ENCODE measurements around the gene TMOD2. TPM values are rescaled to one million over a fixed set of nuclear protein-coding genes. Genes with fewer than 3 reads are reported as not detected.

Gene TMOD2
- total RNA-seq, 2 experiments from 2014 or later = 6.2 to 6.5 TPM

DNA sequence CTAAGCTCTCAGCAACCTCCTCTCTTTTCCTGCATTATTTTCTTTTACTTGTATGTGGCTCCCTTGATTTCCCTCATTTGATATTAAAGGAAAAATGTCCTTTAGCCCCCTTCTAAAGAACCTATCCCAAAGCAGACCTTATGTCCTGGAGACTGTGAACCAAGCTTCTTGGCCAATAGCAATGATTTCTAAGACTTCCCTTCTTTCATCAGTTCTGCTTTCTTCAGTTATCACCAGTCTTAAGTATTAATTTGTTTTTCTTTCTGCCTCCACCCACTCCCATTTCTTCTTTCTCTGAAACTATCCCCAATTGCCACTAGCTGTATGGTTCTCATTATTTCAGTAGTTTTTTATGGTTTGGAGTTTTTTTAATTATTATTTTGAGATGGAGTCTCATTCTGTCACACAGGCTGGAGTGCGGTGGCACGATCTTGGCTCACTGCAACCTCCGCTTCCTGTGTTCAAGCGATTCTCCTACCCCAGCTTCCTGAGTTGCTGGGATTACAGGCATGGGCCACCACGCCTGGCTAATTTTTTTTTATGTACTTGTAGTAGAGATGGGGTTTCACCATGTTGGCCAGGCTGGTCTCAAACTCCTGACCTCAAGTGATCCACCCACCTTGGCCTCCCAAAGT is 90.1 kb downstream of the TMOD2 start:
- H3K36me3 Mint-ChIP-seq (ENCODE audit: low read depth) = peaks cover 5% of the 10 kb centered on the region
- CTCF ChIA-PET = no interaction called here
- no peaks in the 10 kb centered on the region for H3K9me3 Mint-ChIP-seq
- H3K27ac Mint-ChIP-seq = no peak overlapping the region
- POLR2A ChIA-PET = interaction anchor here (0.7 to 1.2 kb wide), 4 partner anchors 11 to 104 kb away, joined by 3 to 6 read pairs (median 3); partner anchors contain the start of genes LYSMD2 and TMOD3
- no peak overlapping the region for H3K4me3 Mint-ChIP-seq
- no peaks in the 10 kb centered on the region for H3K27me3 Mint-ChIP-seq
- peaks cover 68% of the 10 kb centered on the region for H3K4me1 Mint-ChIP-seq
- no peak for DNase-seq

DNA sequence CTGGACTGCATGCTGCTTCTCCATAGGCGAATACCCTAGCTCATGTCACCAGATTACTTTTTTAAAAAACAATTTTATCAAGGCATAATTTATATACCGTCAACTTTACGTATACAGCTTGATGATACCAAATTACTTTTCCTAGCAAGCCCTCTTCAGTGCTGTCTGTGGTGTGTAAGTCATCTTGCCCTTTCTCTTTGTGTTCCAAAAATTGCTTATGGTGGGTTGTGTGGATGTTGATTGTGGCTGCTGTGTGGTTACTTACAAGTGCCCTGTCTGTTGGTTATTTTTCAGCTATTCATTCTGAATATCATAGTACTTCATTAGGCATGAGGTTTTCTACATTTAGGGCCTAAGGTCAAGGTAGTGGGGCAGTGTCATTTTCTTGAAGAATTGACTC is 90.9 kb downstream of the TMOD2 start:
- no peak overlapping the region for H3K27ac Mint-ChIP-seq
- peaks cover 68% of the 10 kb centered on the region for H3K4me1 Mint-ChIP-seq
- DNase-seq = no peak
- H3K27me3 Mint-ChIP-seq = no peaks in the 10 kb centered on the region
- H3K36me3 Mint-ChIP-seq (ENCODE audit: low read depth) = peaks cover 7% of the 10 kb centered on the region
- H3K9me3 Mint-ChIP-seq = no peaks in the 10 kb centered on the region
- POLR2A ChIA-PET = interaction anchor here (0.7 to 1.2 kb wide), 4 partner anchors 11 to 73 kb away, joined by 3 to 6 read pairs (median 3); partner anchors contain the start of gene TMOD3
- H3K4me3 Mint-ChIP-seq = no peak overlapping the region
- CTCF ChIA-PET = no interaction called here

- no peaks in the 10 kb centered on the region for H3K9me3 Mint-ChIP-seq
- H3K4me3 Mint-ChIP-seq = no peak overlapping the region
- no peak for DNase-seq
- CTCF ChIA-PET = interaction anchor here (0.8 kb wide), 1 partner anchor 63 kb away, joined by 3 read pairs; no protein-coding TSS in a partner anchor
- no peaks in the 10 kb centered on the region for H3K27me3 Mint-ChIP-seq
- H3K27ac Mint-ChIP-seq = no peak overlapping the region
- POLR2A ChIA-PET = interaction anchor here (0.6 to 1.1 kb wide), 4 partner anchors 11 to 857 kb away, joined by 3 to 4 read pairs (median 3); no protein-coding TSS in a partner anchor
- peaks cover 60% of the 10 kb centered on the region for H3K4me1 Mint-ChIP-seq
- H3K36me3 Mint-ChIP-seq (ENCODE audit: low read depth) = peaks cover 7% of the 10 kb centered on the region
Observed at GRCh38 chr15:51842852-51843737, 91.7 kb downstream of the TMOD2 start.

GRCh38 chr15:51844747-51845426 is 93.5 kb downstream of the TMOD2 start:
- Mint-ChIP-seq H3K4me1 (peaks cover 54% of the 10 kb centered on the region), H3K36me3 (ENCODE audit: low read depth) (peaks cover 16% of the 10 kb centered on the region)
- POLR2A ChIA-PET = interaction anchor here (0.6 to 2.3 kb wide), 3 partner anchors 15 to 46 kb away, joined by 3 to 10 read pairs (median 6); partner anchors contain the start of gene TMOD3

GRCh38 chr15:51846066-51846462 is 94.7 kb downstream of the TMOD2 start:
- DNase-seq = no peak
- H3K27ac Mint-ChIP-seq = no peak overlapping the region
- H3K27me3 Mint-ChIP-seq = no peaks in the 10 kb centered on the region
- H3K4me3 Mint-ChIP-seq = no peak overlapping the region
- H3K4me1 Mint-ChIP-seq = peaks cover 53% of the 10 kb centered on the region
- ChIA-PET POLR2A (interaction anchor here (2.3 kb wide), 1 partner anchor 16 kb away, joined by 10 read pairs; the partner anchor contains the start of gene TMOD3), CTCF (interaction anchor here (1.3 kb wide), 1 partner anchor 10 kb away, joined by 4 read pairs; no protein-coding TSS in a partner anchor)
- H3K36me3 Mint-ChIP-seq (ENCODE audit: low read depth) = peaks cover 22% of the 10 kb centered on the region
- H3K9me3 Mint-ChIP-seq = no peaks in the 10 kb centered on the region

More at GRCh38 chr15:51844747-51845426, 93.5 kb downstream of the TMOD2 start:
- H3K27me3 Mint-ChIP-seq = no peaks in the 10 kb centered on the region
- no peak overlapping the region for H3K4me3 Mint-ChIP-seq
- H3K9me3 Mint-ChIP-seq = no peaks in the 10 kb centered on the region
- CTCF ChIA-PET = interaction anchor here (1.2 to 1.3 kb wide), 2 partner anchors 11 to 17 kb away, joined by 3 to 4 read pairs; no protein-coding TSS in a partner anchor
- DNase-seq = no peak
- no peak overlapping the region for H3K27ac Mint-ChIP-seq

DNA sequence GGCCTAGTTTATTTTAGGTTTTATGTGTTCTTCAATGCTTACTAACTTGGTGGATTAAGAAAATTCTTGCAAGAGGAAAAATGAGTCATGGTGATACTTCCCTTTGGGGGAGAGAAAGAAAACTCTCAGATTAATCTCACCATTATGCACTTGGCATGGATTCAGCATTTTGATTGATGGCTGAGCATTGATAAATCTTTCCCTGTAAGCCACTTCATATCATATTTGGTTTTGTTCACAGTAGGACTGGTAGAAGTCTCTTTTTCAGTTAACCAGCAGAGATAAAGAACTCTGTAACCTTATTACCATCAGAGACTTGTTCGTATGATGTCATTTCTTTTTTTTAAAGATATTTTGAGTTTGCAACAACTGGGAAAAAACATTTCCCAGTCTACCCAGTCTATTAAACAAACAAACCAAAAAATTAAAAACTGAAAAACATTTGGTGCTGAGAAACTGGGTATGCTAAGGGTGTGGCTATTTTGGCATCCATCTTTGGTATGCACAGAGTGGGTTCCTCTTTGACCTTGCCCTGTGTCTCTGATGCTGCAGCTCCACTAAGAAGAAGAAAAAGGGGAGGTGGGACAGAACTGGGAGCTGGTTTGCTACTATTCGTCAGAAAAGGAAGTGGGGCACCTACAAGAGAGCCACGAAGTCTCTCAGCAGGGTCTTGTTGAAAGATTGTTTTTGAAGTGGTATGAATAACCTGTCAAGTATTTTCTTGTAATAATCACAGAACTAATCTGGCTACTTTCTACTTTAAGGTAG is 95.2 kb downstream of the TMOD2 start:
- peaks cover 48% of the 10 kb centered on the region for H3K4me1 Mint-ChIP-seq
- no peak overlapping the region for H3K4me3 Mint-ChIP-seq
- peaks cover 23% of the 10 kb centered on the region for H3K36me3 Mint-ChIP-seq (ENCODE audit: low read depth)
- peak overlapping the region; percentile 4 for H3K27ac Mint-ChIP-seq
- no peaks in the 10 kb centered on the region for H3K9me3 Mint-ChIP-seq
- H3K27me3 Mint-ChIP-seq = no peaks in the 10 kb centered on the region
- DNase-seq = no peak
- ChIA-PET POLR2A (no interaction called here), CTCF (no interaction called here)

DNA sequence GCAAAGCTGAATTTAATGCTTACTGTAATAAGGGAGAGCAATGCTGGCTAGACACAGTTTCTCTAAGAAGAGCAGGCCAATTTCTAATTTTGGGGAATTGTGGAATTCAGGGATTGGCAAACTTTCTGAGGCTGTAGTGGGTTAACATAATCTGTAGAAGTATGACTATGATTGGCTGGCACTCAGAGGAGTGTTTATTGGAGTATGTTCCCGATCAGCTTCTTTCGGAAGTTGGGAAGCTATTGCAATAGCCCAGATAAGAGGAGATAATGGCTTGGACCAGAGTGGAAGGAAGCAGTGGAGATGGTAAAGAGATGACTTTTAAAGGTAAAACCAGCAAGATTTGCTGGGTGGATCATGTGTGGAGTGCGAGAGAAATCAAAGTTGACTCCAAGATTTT is 97.4 kb downstream of the TMOD2 start:
- no peak overlapping the region for H3K27ac Mint-ChIP-seq
- ChIA-PET CTCF (no interaction called here), POLR2A (no interaction called here)
- H3K36me3 Mint-ChIP-seq (ENCODE audit: low read depth) = peaks cover 25% of the 10 kb centered on the region
- H3K4me1 Mint-ChIP-seq = peaks cover 31% of the 10 kb centered on the region
- no peak for DNase-seq
- H3K9me3 Mint-ChIP-seq = no peaks in the 10 kb centered on the region
- no peaks in the 10 kb centered on the region for H3K27me3 Mint-ChIP-seq
- no peak overlapping the region for H3K4me3 Mint-ChIP-seq

DNA sequence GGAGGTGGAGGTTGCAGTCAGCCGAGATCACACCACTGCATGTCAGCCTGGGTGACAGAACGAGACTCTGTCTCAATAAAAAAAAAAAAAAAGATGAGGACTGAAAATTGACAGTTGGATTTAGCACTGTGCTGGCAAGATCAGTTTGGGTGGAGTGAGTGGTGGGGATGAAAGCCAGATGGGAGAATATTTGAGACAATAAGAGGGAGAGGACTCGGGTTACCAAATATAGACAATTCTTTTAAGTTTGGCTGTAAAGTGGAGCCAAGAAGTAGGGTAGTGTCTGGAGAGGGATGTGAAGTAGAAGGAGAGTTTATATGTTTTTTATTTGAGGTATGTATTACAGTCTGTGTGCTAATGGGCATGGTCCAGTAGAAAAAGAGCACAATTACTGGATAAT is 98.5 kb downstream of the TMOD2 start:
- Mint-ChIP-seq H3K36me3 (ENCODE audit: low read depth) (peaks cover 25% of the 10 kb centered on the region), H3K27me3 (no peaks in the 10 kb centered on the region), H3K9me3 (no peaks in the 10 kb centered on the region), H3K27ac (no peak overlapping the region), H3K4me3 (no peak overlapping the region), H3K4me1 (peaks cover 29% of the 10 kb centered on the region)
- CTCF ChIA-PET = no interaction called here
- POLR2A ChIA-PET = no interaction called here
- no peak for DNase-seq

DNA sequence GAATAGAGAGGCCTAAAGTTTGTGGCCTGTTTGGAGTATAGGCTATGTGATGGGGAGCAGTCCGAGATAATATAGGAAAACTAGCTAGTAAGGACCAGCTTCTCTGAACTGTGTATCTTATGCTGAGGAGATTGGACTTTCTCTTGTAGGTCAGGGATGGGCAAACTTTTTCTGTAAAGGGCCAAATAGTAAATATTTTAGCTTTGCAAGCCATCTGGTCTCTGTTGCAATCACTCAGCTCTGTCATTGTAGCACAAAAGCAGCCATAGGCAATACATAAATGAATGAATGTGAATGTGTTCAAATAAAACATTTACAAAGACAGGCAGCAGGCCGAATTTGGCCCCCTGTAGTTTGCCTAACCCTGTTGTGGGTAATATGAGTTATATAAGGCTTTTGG is 102.6 kb downstream of the TMOD2 start:
- Mint-ChIP-seq H3K36me3 (ENCODE audit: low read depth) (peaks cover 19% of the 10 kb centered on the region), H3K4me3 (no peak overlapping the region), H3K9me3 (peaks cover under 1% of the 10 kb centered on the region), H3K27ac (no peak overlapping the region), H3K4me1 (peaks cover 15% of the 10 kb centered on the region), H3K27me3 (no peaks in the 10 kb centered on the region)
- ChIA-PET CTCF (interaction anchor here (0.6 to 2.5 kb wide), 2 partner anchors 35 to 225 kb away, joined by 3 to 7 read pairs; no protein-coding TSS in a partner anchor), POLR2A (interaction anchor here (0.7 kb wide), 1 partner anchor 11 kb away, joined by 3 read pairs; no protein-coding TSS in a partner anchor)
- DNase-seq = no peak

GRCh38 chr15:51855612-51856011 is 104.2 kb downstream of the TMOD2 start:
- Mint-ChIP-seq H3K4me3 (no peak overlapping the region), H3K27ac (no peak overlapping the region), H3K36me3 (ENCODE audit: low read depth) (peaks cover 24% of the 10 kb centered on the region), H3K9me3 (peaks cover 3% of the 10 kb centered on the region), H3K27me3 (no peaks in the 10 kb centered on the region), H3K4me1 (peaks cover 15% of the 10 kb centered on the region)
- ChIA-PET POLR2A (no interaction called here), CTCF (interaction anchor here (1.1 kb wide), 1 partner anchor 10 kb away, joined by 4 read pairs; no protein-coding TSS in a partner anchor)
- DNase-seq = no peak

GRCh38 chr15:51856714-51857380 is 105.5 kb downstream of the TMOD2 start:
- DNase-seq = no peak
- Mint-ChIP-seq H3K4me1 (peaks cover 22% of the 10 kb centered on the region), H3K27me3 (no peaks in the 10 kb centered on the region), H3K4me3 (no peak overlapping the region), H3K9me3 (peaks cover 3% of the 10 kb centered on the region), H3K36me3 (ENCODE audit: low read depth) (peaks cover 25% of the 10 kb centered on the region), H3K27ac (no peak overlapping the region)
- ChIA-PET CTCF (no interaction called here), POLR2A (no interaction called here)
